AG10803 (cell line): ENCODE data around the gene GPT2.

ENCODE experiments used
- DNase-seq: peaks from one replicate; pipeline ENCODE4 v3.0.0; 2010; ENCODE audit warnings: low read depth
- H3K4me3 ChIP-seq: 2 replicates; pipeline ENCODE4 v1.5.1; 2011; ENCODE audit warnings: mild to moderate bottlenecking, low read length, control low read depth
- CTCF ChIP-seq: conservative IDR thresholded peaks from 2 replicates; pipeline ENCODE4 v1.5.1; 2011; ENCODE audit warnings: mild to moderate bottlenecking, low read length, control low read depth, inconsistent platforms

Gene GPT2

GRCh38 chr16:46961373-46962353 is 77.5 kb downstream of the GPT2 start:
- peak; percentile 62 for DNase-seq
- H3K4me3 ChIP-seq: no peak overlapping the region
- TF ChIP-seq CTCF: no peak

GRCh38 chr16:46962629-46963028 is 78.5 kb downstream of the GPT2 start:
- H3K4me3 ChIP-seq: no peak overlapping the region
- TF ChIP-seq CTCF: no peak
- DNase-seq: no peak

- no peak overlapping the region for H3K4me3 ChIP-seq
- no peak for TF ChIP-seq CTCF
- DNase-seq: no peak
Observed at GRCh38 chr16:46968063-46968435, 83.9 kb downstream of the GPT2 start.

- no peak for TF ChIP-seq CTCF
- DNase-seq: no peak
- no peak overlapping the region for H3K4me3 ChIP-seq
Observed at GRCh38 chr16:46970089-46970488, 85.9 kb downstream of the GPT2 start.

- DNase-seq: no peak
- TF ChIP-seq CTCF: no peak
- no peak overlapping the region for H3K4me3 ChIP-seq
Observed at GRCh38 chr16:46971271-46971670, 87.1 kb downstream of the GPT2 start.

- peak; percentile 39 for DNase-seq
- H3K4me3 ChIP-seq: peak overlapping the region; percentile 85
- no peak for TF ChIP-seq CTCF
Observed at GRCh38 chr16:46972429-46973206, 88.5 kb downstream of the GPT2 start.
